Mucosa of descending colon (tissue), 3 donors: ENCODE measurements around the gene CD28. TPM values are rescaled to one million over a fixed set of nuclear protein-coding genes. Genes with fewer than 3 reads are reported as not detected.

ENCODE experiments used
- total RNA-seq, 3 donors: library from RNA; stranded (reverse); fragmentation: NEBNext Ultra II Directional in 2 of 3; extraction: Animal tissue kit (Norgen Biotek cat#: 25700) in 2 of 3; gene quantifications; one replicate each; pipeline versions ENCODE4 v1.2.1 to v1.2.4, GENCODE V29; 2021 to 2023
- donor health status: DM: no; HTN: no; CAD: no; lungs with moderate emphysema.
- donor health status: DM: no; HTN: no; CAD: no.
- donor health status: DM: no; HTN: yes; CAD: no.

CD28 gene
- total RNA-seq, 3 donors from 2014 or later: 0.41 to 1.4 (median 1.3) TPM

Other genes with a start within 250 kb of the CD28 start
- 10 to 100 TPM; 48.4 to 60.2 (median 50.4) TPM for gene RAPH1, start 171.3 kb upstream of the CD28 start, total RNA-seq
- gene CTLA4, start 161.1 kb downstream of the CD28 start, total RNA-seq: under 1 TPM; 0.14 to 0.96 (median 0.51) TPM
- under 1 TPM; 0.36 to 0.49 (median 0.38) TPM for gene ICOS, start 230.1 kb downstream of the CD28 start, total RNA-seq